DMS114 treated with DMSO at 0.1 percent for 48 hours (cell line): ENCODE data around the gene IRF3.
"Not testable (repeated sequence)": the region's sequence is repeated elsewhere in the genome, so short reads cannot be mapped to it uniquely, and the experiment has no call there.

ENCODE experiments used
- DNase-seq: peaks from one replicate; lab custom pipeline; 2025; ENCODE audit not compliant: unreplicated experiment; lab: John Stamatoyannopoulos, UW

The IRF3 gene

GRCh38 chr19:49646586-49646985 is 19.1 kb downstream of the IRF3 start:
- DNase-seq: no peak

GRCh38 chr19:49645995-49646394 is 19.7 kb downstream of the IRF3 start:
- no peak for DNase-seq

GRCh38 chr19:49645592-49645991 is 20.1 kb downstream of the IRF3 start:
- no peak for DNase-seq

GRCh38 chr19:49643466-49643865 is 22.2 kb downstream of the IRF3 start:
- DNase-seq: no peak

GRCh38 chr19:49642492-49643035 is 23.1 kb downstream of the IRF3 start:
- no peak for DNase-seq

GRCh38 chr19:49641688-49642491 is 23.8 kb downstream of the IRF3 start, which contains the start of gene SCAF1:
Gene SCAF1, plus strand, starts transcription at chr19:49642209. Its CDS starts 2,818 bp downstream, at chr19:49645027.
- peak; percentile 89 for DNase-seq

GRCh38 chr19:49640113-49640898 is 25.4 kb downstream of the IRF3 start, which contains the start of gene RRAS:
Gene RRAS, minus strand, starts transcription at chr19:49640143. Its CDS starts 45 bp downstream, at chr19:49640098.
- peak; percentile 97 for DNase-seq

GRCh38 chr19:49639401-49640112 is 26.1 kb downstream of the IRF3 start:
- DNase-seq: no peak

GRCh38 chr19:49637821-49638738 is 27.6 kb downstream of the IRF3 start:
- no peak for DNase-seq

- DNase-seq: no peak
These were observed 29.3 kb downstream of the IRF3 start for GRCh38 chr19:49636233-49636932.

GRCh38 chr19:49635530-49636232 is 30.0 kb downstream of the IRF3 start:
- DNase-seq: no peak

- not testable (repeated sequence) for DNase-seq
These were observed 32.4 kb downstream of the IRF3 start for GRCh38 chr19:49633273-49633672.

- no peak for DNase-seq
These were observed 33.1 kb downstream of the IRF3 start for GRCh38 chr19:49632576-49632975.

GRCh38 chr19:49631610-49632192 is 34.0 kb downstream of the IRF3 start:
- DNase-seq: no peak

GRCh38 chr19:49631014-49631588 is 34.6 kb downstream of the IRF3 start:
- peak; percentile 13 for DNase-seq

GRCh38 chr19:49629659-49630058 is 36.0 kb downstream of the IRF3 start:
- no peak for DNase-seq

- no peak for DNase-seq
These were observed 39.4 kb downstream of the IRF3 start for GRCh38 chr19:49626226-49626625.
